Stomach (tissue), 9 donors: Measurements from ENCODE around the gene MPIG6B. TPM values are rescaled to one million over a fixed set of nuclear protein-coding genes. Genes with fewer than 3 reads are reported as not detected.
"Not testable (repeated sequence)": the region's sequence is repeated elsewhere in the genome, so short reads cannot be mapped to it uniquely, and the experiment has no call there.

Source experiments
- DNase-seq, 2 donors: peaks; one replicate each; pipeline versions ENCODE4 v3.0.0 to v3.0.0-alpha.2; 2013 to 2019
- H3K27ac ChIP-seq, 5 donors: fragments of 200-600 bp in 4 of 5; sonication (generic) in 4 of 5; one replicate each; pipeline ENCODE4 v1.5.1; 2013 to 2019; ENCODE audit warnings: mild to moderate bottlenecking in 1 of 5, moderate library complexity in 1 of 5
- H3K27me3 ChIP-seq, 3 donors: fragments of 200-600 bp; sonication (generic); one replicate each; pipeline ENCODE4 v1.5.1; 2017 to 2019; ENCODE audit warnings: mixed run types in 1 of 3
- H3K36me3 ChIP-seq, 4 donors: fragments of 200-600 bp; sonication (generic); 1 replicate in 3 of 4; 2 replicates in 1 of 4; pipeline ENCODE4 v1.5.1; 2016 to 2019
- H3K4me1 ChIP-seq, 4 donors: fragments of 200-600 bp; sonication (generic); one replicate each; pipeline ENCODE4 v1.5.1; 2016 to 2019
- H3K4me3 ChIP-seq, 4 donors: fragments of 200-600 bp; sonication (generic) in 3 of 4; one replicate each; pipeline ENCODE4 v1.5.1; 2016 to 2019; ENCODE audit warnings: mild to moderate bottlenecking in 1 of 4
- H3K9me3 ChIP-seq, 4 donors: fragments of 200-600 bp; sonication (generic); one replicate each; pipeline ENCODE4 v1.5.1; 2016 to 2019
- EP300 ChIP-seq: sonication (generic); formaldehyde crosslinking; IDR thresholded peaks from one replicate; pipeline ENCODE4 v1.6.1; 2017; ENCODE audit warnings: antibody characterized with exemption
- POLR2A ChIP-seq, 4 donors: fragments of 450-650 bp; IDR thresholded peaks; one replicate each; pipeline ENCODE4 v1.6.1; 2016; ENCODE audit warnings: antibody characterized with exemption in 4 of 4, control low read depth in 2 of 4, mild to moderate bottlenecking in 1 of 4, moderate library complexity in 1 of 4
- POLR2AphosphoS5 ChIP-seq, 3 donors: sonication (generic); formaldehyde crosslinking; IDR thresholded peaks; one replicate each; pipeline ENCODE4 v1.6.1; 2016; ENCODE audit warnings: antibody characterized with exemption in 3 of 3
- WGBS, 5 donors: extraction: QIAGEN DNeasy Blood & Tissue Kit in 3 of 5; methylation state at CpG; one replicate each; pipeline versions ENCODE4 v1.1.5 to v1.1.7; 2013 to 2018; 5-methylcytosine and 5-hydroxymethylcytosine counted together
- intact Hi-C: fragments of 100-400 bp; cut with DNase I; formaldehyde crosslinking; loops from one replicate; pipeline ENCODE4 v1.15.1; 2023; ENCODE audit warnings: low total_unique reads
- polyA plus RNA-seq, 3 donors: library from polyadenylated mRNA; stranded (reverse); fragments of 200-250 nt; gene quantifications; one replicate each; pipeline ENCODE4 v1.2.3, GENCODE V29; 2013
- total RNA-seq, 5 donors: library from RNA; depleted of rRNA; stranded (reverse); fragments of >200 nt; gene quantifications; one replicate each; pipeline versions ENCODE4 v1.1.0 to v1.2.3, GENCODE V29; 2014 to 2016
- TF ChIP-seq, protein P1 (sequence below), 7 experiments: fragments of 450-650 bp in 4 of 7; fragments of 200-600 bp in 3 of 7; sonication (generic) in 3 of 7; IDR thresholded peaks; one replicate each; pipeline ENCODE4 v1.5.1; 2016 to 2019; ENCODE audit warnings: antibody characterized with exemption in 7 of 7, control low read depth in 2 of 7, mild to moderate bottlenecking in 1 of 7
- donor health status: healthy with polysubstance abuse.
- donor health status: Bipolar disorder and iron deficiency.
- donor health status: healthy.

The MPIG6B gene
- total and polyA plus RNA-seq, 8 donors: 0.10 TPM; not detected in 7

DNA sequence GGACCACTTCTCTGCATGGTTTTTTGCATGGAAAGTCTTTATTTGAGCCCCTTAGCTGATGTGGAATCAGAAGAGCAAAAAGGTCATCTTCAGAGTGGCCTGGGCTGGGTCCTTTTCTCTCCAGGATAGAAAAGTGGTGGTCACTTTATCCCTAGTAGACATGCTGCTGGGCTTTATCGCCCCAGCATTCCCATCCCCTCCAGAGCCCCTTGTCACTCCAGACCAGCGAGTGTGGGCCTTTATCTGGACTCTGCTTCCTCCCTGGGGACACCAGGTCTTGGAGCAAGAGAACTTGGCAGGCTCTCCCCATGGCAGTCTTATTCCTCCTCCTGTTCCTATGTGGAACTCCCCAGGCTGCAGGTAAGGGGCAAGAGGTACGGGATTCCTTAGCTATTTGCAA is 16.6 kb upstream of the MPIG6B start, which contains the start of gene LY6G6F:
Gene LY6G6F (plus strand): TSS at position 268 of the 400 bp plus-strand sequence. CDS start 41 bp downstream, at position 309.
- TF ChIP-seq POLR2A (IDR thresholded peaks at IDR 0.05) (no peak), POLR2AphosphoS5 (IDR thresholded peaks at IDR 0.05) (no peak), EP300 (no peak)
- TF ChIP-seq, protein P1, sequence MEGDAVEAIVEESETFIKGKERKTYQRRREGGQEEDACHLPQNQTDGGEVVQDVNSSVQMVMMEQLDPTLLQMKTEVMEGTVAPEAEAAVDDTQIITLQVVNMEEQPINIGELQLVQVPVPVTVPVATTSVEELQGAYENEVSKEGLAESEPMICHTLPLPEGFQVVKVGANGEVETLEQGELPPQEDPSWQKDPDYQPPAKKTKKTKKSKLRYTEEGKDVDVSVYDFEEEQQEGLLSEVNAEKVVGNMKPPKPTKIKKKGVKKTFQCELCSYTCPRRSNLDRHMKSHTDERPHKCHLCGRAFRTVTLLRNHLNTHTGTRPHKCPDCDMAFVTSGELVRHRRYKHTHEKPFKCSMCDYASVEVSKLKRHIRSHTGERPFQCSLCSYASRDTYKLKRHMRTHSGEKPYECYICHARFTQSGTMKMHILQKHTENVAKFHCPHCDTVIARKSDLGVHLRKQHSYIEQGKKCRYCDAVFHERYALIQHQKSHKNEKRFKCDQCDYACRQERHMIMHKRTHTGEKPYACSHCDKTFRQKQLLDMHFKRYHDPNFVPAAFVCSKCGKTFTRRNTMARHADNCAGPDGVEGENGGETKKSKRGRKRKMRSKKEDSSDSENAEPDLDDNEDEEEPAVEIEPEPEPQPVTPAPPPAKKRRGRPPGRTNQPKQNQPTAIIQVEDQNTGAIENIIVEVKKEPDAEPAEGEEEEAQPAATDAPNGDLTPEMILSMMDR (IDR thresholded peaks at IDR 0.05): no peak
- no peaks in the 10 kb centered on the region for H3K9me3 ChIP-seq
- no peaks in the 10 kb centered on the region for H3K36me3 ChIP-seq
- peaks cover 0 to 4% (median 0%) of the 10 kb centered on the region in 3 donors for H3K27me3 ChIP-seq
- intact Hi-C loops: no loop called here
- H3K27ac ChIP-seq: no peak within 1 kb of the TSS
- no peak within 1 kb of the TSS for H3K4me3 ChIP-seq
- 44 to 65% (median 53%) methylated on average over 3 of the region's 3 CpGs for WGBS, 5 donors
- H3K4me1 ChIP-seq: peaks cover 8 to 25% (median 13%) of the 10 kb centered on the region in 4 donors
- no peak for DNase-seq

DNA sequence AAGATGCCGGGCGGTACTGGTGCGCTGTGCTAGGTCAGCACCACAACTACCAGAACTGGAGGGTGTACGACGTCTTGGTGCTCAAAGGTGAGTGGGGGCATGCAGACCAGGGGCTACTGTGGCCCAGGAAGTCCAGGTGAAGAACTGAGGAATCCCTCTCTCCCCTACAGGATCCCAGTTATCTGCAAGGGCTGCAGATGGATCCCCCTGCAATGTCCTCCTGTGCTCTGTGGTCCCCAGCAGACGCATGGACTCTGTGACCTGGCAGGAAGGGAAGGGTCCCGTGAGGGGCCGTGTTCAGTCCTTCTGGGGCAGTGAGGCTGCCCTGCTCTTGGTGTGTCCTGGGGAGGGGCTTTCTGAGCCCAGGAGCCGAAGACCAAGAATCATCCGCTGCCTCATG is 15.5 kb upstream of the MPIG6B start:
- WGBS, 5 donors: 81 to 95% (median 88%) methylated on average over 9 to 10 of the region's 10 CpGs
- DNase-seq: no peak
- H3K36me3 ChIP-seq: no peaks in the 10 kb centered on the region
- H3K4me3 ChIP-seq: no peak overlapping the region
- intact Hi-C loops: no loop called here
- no peaks in the 10 kb centered on the region for H3K9me3 ChIP-seq
- H3K27ac ChIP-seq: no peak overlapping the region
- peaks cover 0 to 18% (median 6%) of the 10 kb centered on the region in 4 donors for H3K4me1 ChIP-seq
- no peak for TF ChIP-seq POLR2A (IDR thresholded peaks at IDR 0.05)
- TF ChIP-seq, protein P1 (IDR thresholded peaks at IDR 0.05): no peak
- TF ChIP-seq EP300: no peak
- TF ChIP-seq POLR2AphosphoS5 (IDR thresholded peaks at IDR 0.05): no peak
- H3K27me3 ChIP-seq: peaks cover 0 to 4% (median 0%) of the 10 kb centered on the region in 3 donors

DNA sequence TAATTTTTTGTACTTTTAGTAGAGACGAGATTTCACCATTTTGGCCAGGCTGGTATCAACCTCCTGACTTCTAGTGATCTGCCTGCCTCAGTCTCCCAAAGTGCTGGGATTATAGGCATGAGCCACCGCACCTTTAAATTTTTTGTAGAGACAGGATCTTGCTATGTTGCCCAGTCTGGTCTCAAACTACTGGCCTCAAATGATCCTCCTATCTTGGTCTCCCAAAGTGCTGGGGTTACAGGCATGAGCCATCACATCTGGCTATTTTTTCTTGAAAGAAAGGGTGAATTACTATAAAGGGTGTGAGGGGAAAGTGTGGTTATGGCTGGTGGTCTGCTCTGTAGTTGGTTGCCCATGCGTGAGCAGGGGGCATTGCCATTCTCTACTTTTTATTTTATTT is 14.9 kb upstream of the MPIG6B start:
- intact Hi-C loops: no loop called here

DNA sequence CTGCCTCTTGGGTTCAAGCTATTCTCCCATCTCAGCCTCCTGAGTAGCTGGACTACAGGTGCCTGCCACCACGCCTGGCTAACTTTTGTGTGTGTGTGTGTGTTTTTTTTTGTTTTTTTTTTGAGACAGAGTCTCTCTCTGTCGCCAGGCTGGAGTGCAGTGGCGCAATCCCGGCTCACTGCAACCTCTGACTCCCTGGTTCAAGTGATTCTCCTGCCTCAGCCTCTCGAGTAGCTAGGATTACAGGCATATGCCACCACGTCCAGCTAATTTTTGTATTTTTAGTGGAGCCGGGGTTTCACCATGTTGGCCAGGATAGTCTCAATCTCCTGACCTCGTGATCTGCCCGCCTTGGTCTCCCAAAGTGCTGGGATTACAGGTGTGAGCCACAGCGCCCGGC is 14.0 kb upstream of the MPIG6B start:
- H3K27ac ChIP-seq, H3K36me3 ChIP-seq, H3K4me3 ChIP-seq, H3K27me3 ChIP-seq, DNase-seq, H3K9me3 ChIP-seq, intact Hi-C loops: not testable (repeated sequence)
- WGBS, 5 donors: 89 to 94% (median 93%) methylated on average over 11 of the region's 11 CpGs
- H3K4me1 ChIP-seq: peaks cover 0 to 10% (median 0%) of the 10 kb centered on the region in 4 donors

More for the DNA sequence above, 14.9 kb upstream of the MPIG6B start:
- 89 to 98% (median 96%) methylated on average over 3 of the region's 3 CpGs for WGBS, 5 donors
- H3K27ac ChIP-seq: no peak overlapping the region
- peaks cover 0 to 18% (median 6%) of the 10 kb centered on the region in 4 donors for H3K4me1 ChIP-seq
- TF ChIP-seq, protein P1 (IDR thresholded peaks at IDR 0.05): no peak
- TF ChIP-seq EP300 (no peak), POLR2AphosphoS5 (IDR thresholded peaks at IDR 0.05) (no peak), POLR2A (IDR thresholded peaks at IDR 0.05) (no peak)
- H3K36me3 ChIP-seq: no peaks in the 10 kb centered on the region
- H3K9me3 ChIP-seq: no peaks in the 10 kb centered on the region
- no peak overlapping the region for H3K4me3 ChIP-seq
- H3K27me3 ChIP-seq: peaks cover 0 to 4% (median 0%) of the 10 kb centered on the region in 3 donors
- DNase-seq: no peak

DNA sequence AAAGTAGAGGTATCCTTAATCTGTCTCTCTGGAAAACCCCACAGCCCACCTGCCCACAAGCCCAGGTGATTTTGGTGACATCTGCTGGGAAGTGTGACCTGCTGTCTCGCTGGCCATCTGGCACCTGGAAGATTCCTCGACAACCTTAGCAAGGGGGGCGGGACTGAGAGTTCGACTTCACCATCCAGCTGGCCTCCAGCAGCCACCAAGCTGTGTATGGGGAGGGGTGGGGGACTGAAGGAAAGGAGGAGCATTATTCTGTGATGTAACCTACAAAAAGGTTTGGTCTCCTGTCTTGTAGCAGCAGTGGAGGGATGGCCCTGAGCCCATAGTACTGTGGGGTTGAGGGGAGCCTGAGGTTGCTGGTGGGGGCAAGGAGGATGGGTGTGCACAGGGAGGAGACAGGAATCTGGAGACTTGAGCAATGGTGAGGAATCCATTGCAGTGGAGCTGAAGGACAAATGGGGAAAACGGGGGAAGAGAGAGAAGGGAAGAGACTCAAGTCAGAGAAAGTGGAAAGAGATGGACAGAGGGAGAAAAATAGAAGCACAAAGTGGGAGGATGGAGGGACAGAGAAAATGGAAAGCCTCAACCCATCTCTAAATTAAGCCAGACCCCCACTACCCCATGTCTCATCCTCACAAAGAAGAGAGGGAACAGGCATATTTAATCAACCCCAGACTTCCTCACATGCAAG is 12.5 kb upstream of the MPIG6B start:
- H3K4me1 ChIP-seq: peaks cover 0 to 10% (median 0%) of the 10 kb centered on the region in 4 donors
- DNase-seq: peak in 1 of 2 donors; percentile 4
- intact Hi-C loops: no loop called here
- TF ChIP-seq, protein P1 (IDR thresholded peaks at IDR 0.05): no peak
- TF ChIP-seq EP300: no peak
- H3K4me3 ChIP-seq: no peak overlapping the region
- H3K27me3 ChIP-seq: peaks cover 0 to 4% (median 0%) of the 10 kb centered on the region in 3 donors
- no peaks in the 10 kb centered on the region for H3K9me3 ChIP-seq
- no peaks in the 10 kb centered on the region for H3K36me3 ChIP-seq
- no peak overlapping the region for H3K27ac ChIP-seq
- WGBS, 5 donors: 60 to 73% (median 70%) methylated on average over 5 of the region's 5 CpGs
